CD4-positive, alpha-beta T cell treated with Interleukin-17A for 4 hours (primary cell): Measurements from ENCODE around the gene UNC5B.

Source experiments
- DNase-seq: peaks from one replicate; pipeline ENCODE4 v3.0.0-alpha.2; 2020; ENCODE audit warnings: mixed read lengths

UNC5B gene

GRCh38 chr10:71347587-71348395 lies 135.4 kb downstream of the UNC5B start:
- no peak for DNase-seq

GRCh38 chr10:71348850-71349249 lies 136.5 kb downstream of the UNC5B start:
- no peak for DNase-seq

GRCh38 chr10:71349406-71349805 lies 137.0 kb downstream of the UNC5B start:
- no peak for DNase-seq

- no peak for DNase-seq
Observed at GRCh38 chr10:71351087-71351486, 138.7 kb downstream of the UNC5B start.

- DNase-seq = no peak
Observed at GRCh38 chr10:71351628-71352319, 139.4 kb downstream of the UNC5B start.
